Fibroblast of skin of scalp (primary cell): ENCODE results near the gene PDE7B. TPM values are rescaled to one million over a fixed set of nuclear protein-coding genes. Genes with fewer than 3 reads are reported as not detected.

Experiments used
- DNase-seq: peaks from one replicate; pipeline ENCODE4 v3.0.0-alpha.2; 2013
- polyA plus RNA-seq, 2 experiments: library from polyadenylated mRNA; unstranded; fragments of 120-200 nt; gene quantifications; one replicate each; pipeline ENCODE4 v1.2.1, GENCODE V29; 2013; ENCODE audit not compliant: insufficient read length in 2 of 2

PDE7B gene
- 12.9 TPM for polyA plus RNA-seq (2013, experiment 1 of 2; ENCODE audit: insufficient read length)
- 13.4 TPM for polyA plus RNA-seq (2013, experiment 2 of 2; ENCODE audit: insufficient read length)

DNA sequence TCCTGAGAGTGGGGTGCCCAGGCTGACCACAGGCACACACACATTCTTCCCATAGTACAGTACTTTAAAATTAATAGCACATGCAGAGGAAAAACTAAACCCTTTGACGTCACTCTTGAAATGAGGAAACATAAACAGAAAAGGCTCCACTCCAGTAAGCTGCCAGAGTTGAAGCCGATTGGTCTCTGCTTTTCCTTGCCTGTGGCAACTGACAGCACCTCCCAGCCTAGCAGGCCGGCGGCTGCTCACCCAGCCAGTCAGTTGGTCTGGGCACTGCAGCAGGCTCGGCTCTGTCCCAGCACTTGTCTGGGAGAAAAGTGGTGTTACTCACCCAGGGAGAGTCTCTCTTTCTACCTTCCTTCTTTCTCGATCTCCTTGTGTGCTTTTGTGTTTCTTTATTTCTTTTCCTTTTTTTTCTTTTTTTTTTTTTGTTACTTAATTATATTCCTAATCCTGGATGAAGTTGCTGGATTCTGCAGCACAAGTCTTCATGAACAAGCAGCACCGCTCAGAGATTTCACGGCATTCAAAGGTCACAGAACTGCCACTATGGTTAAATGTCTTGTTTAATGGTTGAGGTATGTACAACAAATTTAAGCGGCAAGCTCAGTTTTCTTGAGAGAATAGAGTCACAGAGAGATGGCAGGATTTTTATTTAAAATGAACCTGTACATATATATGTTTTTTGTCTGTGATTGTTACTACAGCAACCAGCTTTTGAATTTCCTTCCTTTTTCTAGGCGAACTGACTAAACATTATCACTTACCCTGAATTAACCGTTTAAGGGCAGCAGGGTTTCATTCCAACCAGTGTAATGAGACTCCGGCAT is at the start of gene PDE7B:
Gene PDE7B (plus strand): TSS at position 260 of the 830 bp plus-strand sequence.
- peak; percentile 98 for DNase-seq

GRCh38 chr6:135801755-135802465 is 49.6 kb upstream of the PDE7B start:
- DNase-seq: no peak

GRCh38 chr6:135810486-135810885 is 41.0 kb upstream of the PDE7B start:
- DNase-seq: no peak

DNA sequence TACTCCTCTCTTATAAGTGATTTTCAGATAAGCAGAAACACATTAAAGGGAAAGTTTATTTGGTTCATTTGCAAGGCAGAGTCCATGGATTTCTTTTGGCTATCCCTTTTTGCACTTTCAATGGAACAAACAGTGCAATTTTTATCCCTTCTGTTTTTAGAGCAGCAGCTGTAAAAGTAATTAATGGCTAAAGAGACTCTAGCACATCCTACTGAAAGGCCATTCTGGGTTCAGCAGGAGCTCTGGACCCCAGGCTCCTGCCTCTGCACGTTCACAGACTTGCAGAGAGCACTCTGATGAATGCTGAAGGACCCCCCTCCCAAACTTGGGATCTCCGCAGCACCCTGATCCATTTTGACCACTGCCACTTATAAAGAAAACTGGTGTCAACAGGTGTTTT is 40.3 kb upstream of the PDE7B start:
- no peak for DNase-seq

DNA sequence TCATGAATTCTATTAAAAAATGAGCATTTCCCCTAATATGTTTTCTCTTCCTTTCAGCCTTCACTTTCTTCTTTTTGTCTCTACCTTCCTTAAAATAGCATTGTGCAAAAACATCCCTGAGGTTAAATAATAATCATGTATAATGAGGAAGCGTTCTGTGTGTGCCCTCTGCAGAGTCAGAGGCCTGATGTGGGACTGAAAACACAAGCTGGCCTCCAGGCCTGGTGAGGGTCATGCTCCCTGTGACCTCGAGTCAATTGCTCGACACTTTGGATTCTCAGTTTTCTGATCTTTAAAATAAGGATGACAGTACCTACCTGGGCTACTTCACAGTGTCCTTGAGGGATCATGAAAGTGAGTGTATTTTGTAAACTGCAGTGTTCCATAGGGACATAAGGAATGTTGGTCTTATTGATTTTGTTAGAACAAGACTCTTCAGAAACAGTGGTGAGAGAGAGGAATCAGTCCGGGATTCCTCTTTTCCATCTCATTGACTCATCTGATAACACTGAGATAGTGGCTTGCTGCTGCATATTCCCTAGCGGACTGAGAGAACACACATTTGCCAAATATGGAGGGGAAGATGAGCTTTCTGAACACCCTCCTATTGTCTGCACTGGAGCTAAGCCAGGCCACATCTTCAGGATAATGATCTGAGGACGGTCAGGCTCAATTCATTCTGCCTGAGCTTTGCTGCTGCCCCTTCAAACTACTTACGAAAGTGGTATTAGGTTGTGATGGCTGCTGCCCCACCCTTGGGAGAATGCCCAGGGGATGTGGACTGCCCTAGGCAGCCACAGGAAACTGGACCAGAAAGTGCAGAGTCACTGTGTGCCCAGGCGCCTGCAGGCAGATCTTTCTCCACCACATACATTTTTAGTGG is 39.6 kb upstream of the PDE7B start:
- DNase-seq: peak; percentile 68

DNA sequence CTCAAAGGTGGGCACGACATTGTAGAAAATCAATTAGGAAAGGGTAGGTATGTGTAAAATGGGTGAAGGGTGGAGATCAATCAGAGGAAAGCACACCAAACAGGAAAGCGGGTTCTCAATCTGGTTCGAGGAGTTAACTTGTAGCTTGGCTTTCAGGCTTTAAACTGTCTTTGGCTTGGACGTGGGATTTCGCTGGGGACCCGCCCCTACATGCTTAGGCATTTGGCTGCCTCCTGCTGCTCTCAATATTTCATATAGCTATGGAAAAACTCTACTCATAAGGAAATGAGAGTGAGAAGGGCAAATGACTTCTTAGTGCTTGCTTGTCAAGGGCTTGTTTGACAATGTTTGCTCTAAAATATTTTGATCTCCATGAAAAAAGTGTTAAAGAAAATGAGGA is 38.1 kb upstream of the PDE7B start:
- no peak for DNase-seq

DNA sequence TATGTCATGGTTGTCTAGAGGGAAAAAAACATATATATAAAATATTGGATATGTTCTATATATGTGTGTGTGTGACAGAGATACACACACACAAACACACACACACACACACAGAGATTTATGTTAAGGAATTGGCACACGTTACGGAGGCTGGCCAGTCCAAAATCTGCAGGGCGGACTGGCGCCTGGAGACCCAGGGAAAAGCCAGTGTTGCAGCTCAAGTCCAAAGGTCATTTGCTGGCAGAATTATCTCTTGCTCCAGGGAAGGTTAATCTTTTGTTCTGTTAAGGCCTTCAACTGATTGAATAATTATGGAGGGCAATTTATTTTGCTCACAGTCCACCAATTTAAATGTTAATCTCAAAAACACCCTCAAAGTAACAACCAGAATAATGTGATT is 37.5 kb upstream of the PDE7B start:
- no peak for DNase-seq

DNA sequence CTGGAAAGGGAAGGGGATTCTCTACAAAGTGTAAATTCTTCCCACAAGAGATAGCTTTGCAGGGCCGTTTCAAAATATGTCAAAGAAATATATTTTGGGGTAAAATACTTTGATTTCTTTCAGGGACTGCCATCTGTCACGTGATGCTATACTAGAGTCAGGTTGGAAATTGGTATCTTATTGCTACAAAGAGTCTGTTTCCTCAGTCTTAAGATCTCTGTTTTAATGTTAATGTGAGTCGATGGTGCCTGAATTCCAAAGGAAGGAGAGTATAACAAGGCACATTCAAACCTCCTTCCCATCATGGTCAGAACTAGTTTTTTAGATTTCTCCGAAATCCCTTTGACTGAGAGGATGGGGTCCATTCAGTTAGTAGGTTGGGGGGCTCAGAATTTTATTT is 36.3 kb upstream of the PDE7B start:
- DNase-seq: no peak

GRCh38 chr6:135817035-135817434 is 34.5 kb upstream of the PDE7B start:
- DNase-seq: no peak

GRCh38 chr6:135819665-135820064 is 31.8 kb upstream of the PDE7B start:
- DNase-seq: no peak

DNA sequence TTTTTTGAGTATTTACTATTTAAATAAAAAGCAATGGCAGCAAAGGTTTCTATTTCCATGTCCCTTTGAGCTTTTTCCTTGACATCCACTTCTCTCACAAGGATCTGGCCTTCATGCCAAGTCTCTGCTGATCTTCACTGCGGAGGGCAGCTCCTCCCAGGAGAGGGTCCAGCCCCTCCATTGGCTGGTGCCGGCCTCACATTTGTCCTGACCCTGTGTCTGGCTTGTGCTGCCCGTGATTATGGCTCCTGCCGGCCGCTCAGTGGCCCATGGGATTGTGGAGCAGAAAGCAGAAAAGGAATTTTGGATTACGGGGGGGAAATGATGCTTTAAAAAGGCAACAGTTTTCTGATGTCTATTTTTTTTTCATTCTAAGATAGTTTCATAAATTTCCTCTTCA is 31.2 kb upstream of the PDE7B start:
- no peak for DNase-seq

DNA sequence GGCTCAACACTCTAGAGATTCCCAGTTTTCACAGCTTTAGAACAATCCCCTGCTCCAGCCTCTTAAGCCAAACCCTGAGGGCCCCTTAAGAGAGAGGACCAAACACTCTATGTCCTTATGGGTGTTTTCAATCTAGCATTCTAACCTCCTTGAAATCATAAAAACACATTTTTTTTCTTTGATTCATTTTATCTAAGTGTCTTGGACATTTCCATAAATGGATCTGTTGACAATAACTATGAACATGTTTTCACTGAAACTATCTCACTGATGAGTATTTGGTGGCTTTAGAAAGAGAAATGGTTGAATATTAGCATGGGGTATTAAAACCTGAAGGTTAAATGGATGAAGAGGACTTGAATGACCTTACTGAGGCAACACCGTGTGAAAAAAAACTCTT is 27.6 kb upstream of the PDE7B start:
- peak; percentile 58 for DNase-seq

- DNase-seq: peak; percentile 67
These were observed 25.2 kb upstream of the PDE7B start for GRCh38 chr6:135826236-135826804.

DNA sequence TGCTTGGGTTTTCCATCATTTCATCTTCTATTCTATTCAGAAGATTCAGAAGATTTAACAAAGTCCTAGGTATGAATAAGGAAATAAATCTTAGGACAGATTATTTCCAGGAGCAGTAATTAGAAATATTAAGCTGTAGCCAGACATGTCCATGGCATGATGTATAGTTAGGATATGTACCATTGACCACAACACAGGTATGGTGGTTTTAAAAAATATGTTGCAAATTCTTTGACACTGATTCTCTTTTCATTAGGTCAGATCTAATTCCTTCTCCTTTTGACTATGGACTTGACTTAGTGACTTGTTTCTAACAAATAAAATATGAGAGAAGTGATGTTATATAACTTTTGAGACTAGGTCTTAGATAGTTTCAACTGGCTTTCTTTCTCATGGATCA is 23.5 kb upstream of the PDE7B start:
- DNase-seq: peak; percentile 40

- peak; percentile 94 for DNase-seq
These were observed 21.0 kb upstream of the PDE7B start for GRCh38 chr6:135830452-135830881.

- DNase-seq: no peak
These were observed 20.5 kb upstream of the PDE7B start for GRCh38 chr6:135831016-135831415.

- DNase-seq: no peak
These were observed 19.3 kb upstream of the PDE7B start for GRCh38 chr6:135832166-135832565.

- DNase-seq: no peak
These were observed 17.7 kb upstream of the PDE7B start for GRCh38 chr6:135833771-135834170.

DNA sequence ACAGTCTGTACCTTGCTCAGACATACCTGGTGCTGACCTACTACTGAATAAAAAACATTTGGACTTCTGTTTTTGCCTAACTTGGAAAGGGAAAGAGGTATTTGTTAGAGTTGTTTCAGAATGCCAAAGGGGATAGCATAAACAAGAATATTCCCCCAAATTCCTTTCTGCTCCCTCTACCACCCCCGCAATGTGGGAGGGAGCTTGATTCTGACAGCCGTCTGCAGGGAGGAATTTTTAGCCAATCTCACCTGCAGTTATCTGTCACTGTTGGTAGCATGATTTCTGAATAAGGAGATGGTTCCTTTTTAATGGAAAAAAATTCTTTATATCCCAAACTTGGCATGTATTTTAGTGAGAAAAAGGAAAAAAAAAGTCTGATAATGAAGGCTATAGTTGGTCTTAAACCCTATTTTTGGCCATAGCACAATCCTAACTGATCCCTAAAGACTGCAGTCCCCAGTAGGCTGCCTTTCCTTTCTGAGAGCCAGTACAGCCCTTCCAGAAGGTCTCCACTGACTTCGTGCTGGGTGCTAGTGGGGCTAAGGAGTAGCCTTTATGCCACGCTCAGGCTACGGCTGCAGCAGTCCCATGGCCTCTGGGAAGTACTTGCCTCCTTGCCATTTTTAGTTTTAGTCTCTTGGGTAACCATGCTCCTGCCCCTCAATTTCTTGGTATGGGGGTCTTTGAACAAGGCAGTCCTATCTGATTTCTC is 13.6 kb upstream of the PDE7B start:
- DNase-seq: no peak

GRCh38 chr6:135839121-135839520 is 12.4 kb upstream of the PDE7B start:
- DNase-seq: no peak

DNA sequence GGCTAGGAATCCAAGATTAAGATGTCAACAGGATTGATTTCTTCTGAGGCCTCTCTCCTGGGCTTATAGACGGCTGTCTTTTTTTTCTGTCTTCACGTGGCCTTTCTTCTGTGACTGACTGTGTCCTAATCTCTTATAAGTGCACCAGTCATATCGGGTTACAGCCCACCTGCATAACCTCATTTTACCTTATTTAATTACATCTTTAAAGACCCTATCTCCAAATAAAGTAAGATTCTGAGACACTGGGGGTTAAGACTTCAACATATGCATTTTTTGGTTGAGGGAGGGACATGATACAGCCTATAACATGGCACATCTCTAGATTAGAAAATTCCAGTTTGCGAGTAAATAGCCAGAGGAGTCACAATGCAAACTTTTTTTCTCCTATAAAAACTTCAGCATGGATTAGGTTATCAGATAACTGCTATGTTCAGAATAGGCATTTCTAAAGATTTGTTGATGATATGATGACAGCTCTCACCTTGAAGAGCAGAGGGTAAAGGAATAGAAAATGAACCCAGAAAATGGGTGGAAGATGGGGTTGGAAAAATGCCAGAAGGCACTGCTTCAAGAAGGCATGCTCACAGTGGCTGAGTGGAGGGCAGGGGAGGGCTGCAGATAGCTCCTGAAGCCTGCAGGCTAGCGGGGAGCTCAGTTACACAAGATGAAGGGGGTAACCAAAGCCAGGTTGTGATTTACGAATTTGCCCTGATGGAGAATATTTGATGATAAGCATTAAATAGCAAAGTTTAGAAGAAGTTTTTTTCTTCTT is 8.7 kb upstream of the PDE7B start:
- no peak for DNase-seq
